Right lobe of liver (tissue), 4 donors: Measurements from ENCODE around the gene PKM.

Experiments used
- CTCF ChIP-seq, 4 donors: fragments of 200-600 bp in 3 of 4; fragments of 450-650 bp in 1 of 4; IDR thresholded peaks; one replicate each; pipeline versions ENCODE4 v1.5.1 to v1.8.0; 2016 to 2022; ENCODE audit warnings: antibody characterized with exemption in 4 of 4, mild to moderate bottlenecking in 2 of 4
- POLR2A ChIP-seq: fragments of 450-650 bp; IDR thresholded peaks from one replicate; pipeline ENCODE4 v1.6.1; 2017; ENCODE audit warnings: antibody characterized with exemption, mild to moderate bottlenecking
- donor health status: DM: no; HTN: no; CAD: no.
- donor health status: DM: no; HTN: no; CAD: no.
- donor health status: DM: no; HTN: yes; CAD: no.

GRCh38 chr15:72163719-72164118, 67.3 kb downstream of the PKM start:
- TF ChIP-seq CTCF (IDR thresholded peaks at IDR 0.05) (no peak), POLR2A (no peak)
